ENCODE measurements around the gene NME9. TPM values are rescaled to one million over a fixed set of nuclear protein-coding genes. Genes with fewer than 3 reads are reported as not detected.

NME9 gene
- total RNA-seq, 1 experiment from 2014 or later: not detected

DNA sequence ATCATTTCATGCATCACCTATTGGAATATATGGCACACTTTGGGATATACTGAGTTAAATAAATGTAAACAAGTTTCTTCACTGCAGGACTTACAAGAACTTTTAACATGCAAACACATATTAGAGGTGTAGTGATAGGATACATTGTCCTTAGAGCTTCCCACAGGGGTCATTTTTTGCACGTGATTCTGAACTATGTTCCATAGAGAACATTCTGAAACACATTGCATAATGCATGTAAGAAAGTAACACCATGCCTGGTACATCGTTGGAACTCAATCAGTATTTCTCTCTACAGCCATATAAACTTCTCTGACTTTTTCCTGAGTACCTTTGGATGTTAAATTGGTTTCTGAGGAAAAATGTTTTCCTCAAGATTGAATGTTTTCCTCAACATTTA is 47.0 kb upstream of the NME9 start:
- H3K36me3 Mint-ChIP-seq (ENCODE audit: insufficient read depth, unreplicated experiment): no peaks in the 10 kb centered on the region
- H3K27me3 Mint-ChIP-seq (ENCODE audit: unreplicated experiment): peaks cover 22% of the 10 kb centered on the region
- H3K4me3 Mint-ChIP-seq (ENCODE audit: low read depth, unreplicated experiment): no peak overlapping the region
- CTCF ChIA-PET: no interaction called here
- H3K9me3 Mint-ChIP-seq (ENCODE audit: low read depth, unreplicated experiment): no peaks in the 10 kb centered on the region
- no peak for DNase-seq
- TF ChIP-seq, protein P1, sequence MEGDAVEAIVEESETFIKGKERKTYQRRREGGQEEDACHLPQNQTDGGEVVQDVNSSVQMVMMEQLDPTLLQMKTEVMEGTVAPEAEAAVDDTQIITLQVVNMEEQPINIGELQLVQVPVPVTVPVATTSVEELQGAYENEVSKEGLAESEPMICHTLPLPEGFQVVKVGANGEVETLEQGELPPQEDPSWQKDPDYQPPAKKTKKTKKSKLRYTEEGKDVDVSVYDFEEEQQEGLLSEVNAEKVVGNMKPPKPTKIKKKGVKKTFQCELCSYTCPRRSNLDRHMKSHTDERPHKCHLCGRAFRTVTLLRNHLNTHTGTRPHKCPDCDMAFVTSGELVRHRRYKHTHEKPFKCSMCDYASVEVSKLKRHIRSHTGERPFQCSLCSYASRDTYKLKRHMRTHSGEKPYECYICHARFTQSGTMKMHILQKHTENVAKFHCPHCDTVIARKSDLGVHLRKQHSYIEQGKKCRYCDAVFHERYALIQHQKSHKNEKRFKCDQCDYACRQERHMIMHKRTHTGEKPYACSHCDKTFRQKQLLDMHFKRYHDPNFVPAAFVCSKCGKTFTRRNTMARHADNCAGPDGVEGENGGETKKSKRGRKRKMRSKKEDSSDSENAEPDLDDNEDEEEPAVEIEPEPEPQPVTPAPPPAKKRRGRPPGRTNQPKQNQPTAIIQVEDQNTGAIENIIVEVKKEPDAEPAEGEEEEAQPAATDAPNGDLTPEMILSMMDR (IDR thresholded peaks at IDR 0.05; ENCODE audit: unreplicated experiment): no peak
- H3K4me1 Mint-ChIP-seq (ENCODE audit: low read depth, unreplicated experiment): no peaks in the 10 kb centered on the region
- intact Hi-C loops (cut with micrococcal nuclease; ENCODE audit: unreplicated experiment): no loop called here
- no TSS peak for BruUV-seq (replicated peaks)
- H3K27ac Mint-ChIP-seq (ENCODE audit: unreplicated experiment): no peak overlapping the region

DNA sequence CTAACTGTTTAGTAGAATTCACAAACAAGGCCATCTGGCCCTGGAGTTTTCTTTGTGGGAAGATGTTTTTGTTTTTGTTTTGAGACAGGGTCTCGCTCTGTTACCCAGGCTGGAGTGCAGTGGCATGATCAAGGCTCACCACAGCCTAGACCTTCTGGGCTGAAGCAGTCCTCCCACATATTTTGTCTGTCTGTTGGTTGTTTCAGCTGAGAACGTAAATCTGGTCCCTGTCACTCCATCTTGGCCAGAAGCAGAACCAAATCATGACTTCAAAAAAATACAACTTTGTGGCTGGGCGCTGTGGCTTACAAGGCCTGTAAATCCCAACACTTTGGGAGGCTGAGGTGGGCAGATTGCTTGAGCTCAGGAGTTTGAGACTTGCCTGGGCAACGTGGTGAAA is 45.8 kb upstream of the NME9 start:
- DNase-seq: no peak
- BruUV-seq (replicated peaks): no TSS peak
- intact Hi-C loops (cut with micrococcal nuclease; ENCODE audit: unreplicated experiment): no loop called here
- Mint-ChIP-seq H3K4me3 (ENCODE audit: low read depth, unreplicated experiment) (no peak overlapping the region), H3K9me3 (ENCODE audit: low read depth, unreplicated experiment) (no peaks in the 10 kb centered on the region), H3K27me3 (ENCODE audit: unreplicated experiment) (peaks cover 34% of the 10 kb centered on the region), H3K36me3 (ENCODE audit: insufficient read depth, unreplicated experiment) (no peaks in the 10 kb centered on the region), H3K27ac (ENCODE audit: unreplicated experiment) (no peak overlapping the region), H3K4me1 (ENCODE audit: low read depth, unreplicated experiment) (no peaks in the 10 kb centered on the region)
- TF ChIP-seq, protein P1 (IDR thresholded peaks at IDR 0.05; ENCODE audit: unreplicated experiment): no peak
- CTCF ChIA-PET: no interaction called here

DNA sequence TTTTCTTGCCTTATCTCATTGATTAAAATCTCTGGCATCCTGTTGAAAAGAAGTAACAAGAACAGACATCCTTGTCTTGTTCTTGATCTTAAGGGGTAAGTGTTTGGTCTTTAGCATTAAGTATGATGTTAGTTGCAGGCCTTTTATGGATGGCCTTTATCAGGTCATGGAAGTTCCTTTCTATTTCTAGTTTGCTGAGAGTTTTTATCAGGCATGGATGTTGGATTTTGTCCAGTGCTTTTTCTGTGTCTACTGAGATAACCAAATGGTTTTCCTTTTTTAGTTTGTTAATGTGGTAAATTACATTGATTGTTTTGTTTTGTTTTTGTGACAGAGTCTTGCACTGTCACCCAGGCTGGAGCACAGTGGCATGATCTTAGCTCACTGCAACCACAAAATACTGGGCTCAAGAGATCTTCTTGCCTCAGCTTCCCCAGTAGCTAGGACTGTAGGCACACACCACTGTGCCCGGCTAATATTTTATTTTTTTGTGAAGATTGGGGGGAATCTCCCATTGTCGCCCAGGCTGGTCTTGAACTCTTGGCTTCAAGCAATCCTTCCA is 45.0 kb upstream of the NME9 start:
- no peak for DNase-seq
- no peaks in the 10 kb centered on the region for H3K9me3 Mint-ChIP-seq (ENCODE audit: low read depth, unreplicated experiment)
- CTCF ChIA-PET: no interaction called here
- H3K27ac Mint-ChIP-seq (ENCODE audit: unreplicated experiment): no peak overlapping the region
- no peak overlapping the region for H3K4me3 Mint-ChIP-seq (ENCODE audit: low read depth, unreplicated experiment)
- TF ChIP-seq, protein P1 (IDR thresholded peaks at IDR 0.05; ENCODE audit: unreplicated experiment): no peak
- intact Hi-C loops (cut with micrococcal nuclease; ENCODE audit: unreplicated experiment): no loop called here
- no peaks in the 10 kb centered on the region for H3K36me3 Mint-ChIP-seq (ENCODE audit: insufficient read depth, unreplicated experiment)
- BruUV-seq (replicated peaks): no TSS peak
- peaks cover 41% of the 10 kb centered on the region for H3K27me3 Mint-ChIP-seq (ENCODE audit: unreplicated experiment)
- H3K4me1 Mint-ChIP-seq (ENCODE audit: low read depth, unreplicated experiment): no peaks in the 10 kb centered on the region

DNA sequence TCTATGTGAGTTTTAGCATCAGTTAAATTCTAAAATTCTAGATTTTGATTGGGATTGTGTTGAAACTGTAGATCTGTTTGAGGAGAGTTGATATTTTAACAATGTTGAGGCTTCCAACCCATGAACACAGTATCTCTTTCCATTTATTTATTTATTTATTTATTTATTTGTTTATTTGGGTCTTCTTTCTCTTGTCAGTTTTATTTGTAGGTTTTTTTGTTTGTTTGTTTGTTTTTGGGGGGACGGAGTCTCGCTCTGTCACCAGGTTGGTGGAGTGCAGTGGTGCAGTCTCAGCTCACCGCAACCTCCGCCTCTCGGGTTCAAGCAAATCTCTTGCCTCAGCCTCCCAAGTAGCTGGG is 44.1 kb upstream of the NME9 start:
- Mint-ChIP-seq H3K9me3 (ENCODE audit: low read depth, unreplicated experiment) (no peaks in the 10 kb centered on the region), H3K27ac (ENCODE audit: unreplicated experiment) (no peak overlapping the region), H3K4me3 (ENCODE audit: low read depth, unreplicated experiment) (no peak overlapping the region), H3K36me3 (ENCODE audit: insufficient read depth, unreplicated experiment) (no peaks in the 10 kb centered on the region), H3K4me1 (ENCODE audit: low read depth, unreplicated experiment) (no peaks in the 10 kb centered on the region), H3K27me3 (ENCODE audit: unreplicated experiment) (peaks cover 35% of the 10 kb centered on the region)
- BruUV-seq (replicated peaks): no TSS peak
- DNase-seq: no peak
- intact Hi-C loops (cut with micrococcal nuclease; ENCODE audit: unreplicated experiment): no loop called here
- CTCF ChIA-PET: no interaction called here
- TF ChIP-seq, protein P1 (IDR thresholded peaks at IDR 0.05; ENCODE audit: unreplicated experiment): no peak

Data from Calu3 (cell line).